HEK293 (cell line): ENCODE results near the gene RASGEF1B.
"Not testable (repeated sequence)": the region's sequence is repeated elsewhere in the genome, so short reads cannot be mapped to it uniquely, and the experiment has no call there.

Source experiments
- CTCF ChIA-PET: fragments of 350-600 bp; formaldehyde crosslinking; extraction: SDS; loops from one replicate; lab custom pipeline; 2021; ENCODE audit warnings: antibody characterized with exemption; lab: Yijun Ruan, JAX
- POLR2A ChIA-PET: fragments of 300-600 bp; formaldehyde crosslinking; extraction: SDS; loops from one replicate; lab custom pipeline; 2020; ENCODE audit warnings: antibody characterized with exemption, inconsistent platforms; lab: Yijun Ruan, JAX
- H3K27ac ChIP-seq: fragments of 200-500 bp; sonication (Bioruptor generic); 2 replicates; pipeline ENCODE4 v1.5.1; 2014; ENCODE audit warnings: low read depth, low read length, control low read depth, inconsistent platforms; ENCODE audit errors: extremely low read depth
- H3K36me3 ChIP-seq, 2 experiments: fragments of 200-500 bp in 1 of 2; sonication (Bioruptor generic) in 1 of 2; 1 replicate in 1 of 2; 2 replicates in 1 of 2; pipeline ENCODE4 v1.5.1; 2014 to 2017; ENCODE audit warnings: inconsistent platforms in 2 of 2, low read length in 2 of 2; ENCODE audit not compliant: control insufficient read depth in 2 of 2, insufficient read depth in 1 of 2
- H3K4me1 ChIP-seq: fragments of 200-500 bp; sonication (Bioruptor generic); 2 replicates; pipeline ENCODE4 v1.5.1; 2014; ENCODE audit warnings: mild to moderate bottlenecking, low read length, inconsistent platforms; ENCODE audit not compliant: control insufficient read depth, insufficient read depth
- H3K4me3 ChIP-seq: 2 replicates; pipeline ENCODE4 v1.5.1; 2011; ENCODE audit warnings: low read depth, mild to moderate bottlenecking, control low read depth, low read length, moderate library complexity
- H3K9me3 ChIP-seq: fragments of 200-500 bp; sonication (Bioruptor generic); 2 replicates; pipeline ENCODE4 v1.5.1; 2014; ENCODE audit warnings: low read depth, low read length, inconsistent platforms; ENCODE audit not compliant: control insufficient read depth, insufficient read depth
- CTCF ChIP-seq: fragments of 450-650 bp; formaldehyde crosslinking; IDR thresholded peaks from 2 replicates; pipeline ENCODE4 v1.5.1; 2016; ENCODE audit warnings: missing biosample characterization, missing genetic modification characterization
- GLI2 ChIP-seq: fragments of 450-650 bp; formaldehyde crosslinking; IDR thresholded peaks from 2 replicates; pipeline ENCODE4; 2017; ENCODE audit warnings: missing biosample characterization, missing genetic modification characterization, low read depth, borderline replicate concordance
- OVOL3 ChIP-seq: fragments of 450-650 bp; formaldehyde crosslinking; IDR thresholded peaks from 2 replicates; pipeline ENCODE4 v1.5.1; 2016; ENCODE audit warnings: missing biosample characterization, missing genetic modification characterization
- PRDM10 ChIP-seq: fragments of 450-650 bp; formaldehyde crosslinking; IDR thresholded peaks from 2 replicates; pipeline ENCODE4 v1.5.1; 2016; ENCODE audit warnings: missing biosample characterization, missing genetic modification characterization
- REST ChIP-seq: fragments of 450-650 bp; formaldehyde crosslinking; IDR thresholded peaks from 2 replicates; pipeline ENCODE4 v1.5.1; 2016; ENCODE audit warnings: missing biosample characterization, missing genetic modification characterization
- SP2 ChIP-seq: fragments of 450-650 bp; formaldehyde crosslinking; IDR thresholded peaks from 2 replicates; pipeline ENCODE4 v1.5.1; 2016; ENCODE audit warnings: missing biosample characterization, missing genetic modification characterization
- ZBTB11 ChIP-seq: fragments of 450-650 bp; formaldehyde crosslinking; conservative IDR thresholded peaks from 2 replicates; pipeline ENCODE4 v1.5.1; 2016; ENCODE audit warnings: low read depth, missing biosample characterization, missing genetic modification characterization
- ZNF202 ChIP-seq: fragments of 450-650 bp; formaldehyde crosslinking; IDR thresholded peaks from 2 replicates; pipeline ENCODE4 v1.5.1; 2016; ENCODE audit warnings: missing biosample characterization, missing genetic modification characterization, borderline replicate concordance
- ZNF335 ChIP-seq: fragments of 450-650 bp; formaldehyde crosslinking; conservative IDR thresholded peaks from 2 replicates; pipeline ENCODE4 v1.5.1; 2016; ENCODE audit warnings: missing biosample characterization, missing genetic modification characterization
- ZNF362 ChIP-seq: fragments of 450-650 bp; formaldehyde crosslinking; IDR thresholded peaks from 2 replicates; pipeline ENCODE4 v1.5.1; 2016; ENCODE audit warnings: missing biosample characterization, missing genetic modification characterization
- ZNF473 ChIP-seq: fragments of 450-650 bp; formaldehyde crosslinking; IDR thresholded peaks from 2 replicates; pipeline ENCODE4 v1.5.1; 2017; ENCODE audit warnings: missing biosample characterization, missing genetic modification characterization
- ZNF670 ChIP-seq: fragments of 450-650 bp; formaldehyde crosslinking; IDR thresholded peaks from 2 replicates; pipeline ENCODE4 v1.5.1; 2016; ENCODE audit warnings: missing biosample characterization, missing genetic modification characterization, low read depth
- ZNF692 ChIP-seq: fragments of 450-650 bp; formaldehyde crosslinking; IDR thresholded peaks from 2 replicates; pipeline ENCODE4 v1.5.1; 2016; ENCODE audit warnings: missing biosample characterization, missing genetic modification characterization
- ZSCAN16 ChIP-seq: fragments of 450-650 bp; formaldehyde crosslinking; IDR thresholded peaks from 2 replicates; pipeline ENCODE4 v1.5.1; 2016; ENCODE audit warnings: missing biosample characterization, missing genetic modification characterization

RASGEF1B gene

GRCh38 chr4:81407726-81408125, 64.0 kb downstream of the RASGEF1B start:
- Histone ChIP-seq H3K4me1 (no peaks in the 10 kb centered on the region), H3K36me3 (no peaks in the 10 kb centered on the region), H3K27ac (no peak overlapping the region), H3K9me3 (no peaks in the 10 kb centered on the region), H3K4me3 (no peak overlapping the region)
- TF ChIP-seq ZSCAN16 (tag by site-specific recombination), result no peak
- TF ChIP-seq OVOL3 (tag by site-specific recombination), result no peak
- TF ChIP-seq ZNF692 (tag by site-specific recombination), result no peak
- no peak for TF ChIP-seq ZNF473 (tag by site-specific recombination)
- TF ChIP-seq GLI2 (tag by site-specific recombination), result no peak
- no peak for TF ChIP-seq ZBTB11 (tag by site-specific recombination)
- no peak for TF ChIP-seq REST (tag by site-specific recombination)
- no peak for TF ChIP-seq ZNF670 (tag by site-specific recombination)
- POLR2A ChIA-PET, result no interaction called here
- CTCF ChIA-PET, result interaction anchor here (0.5 to 1.7 kb wide), 4 partner anchors 794 to 857 kb away, joined by 3 to 13 read pairs (median 5); no protein-coding TSS in a partner anchor

GRCh38 chr4:81406481-81406880, 65.2 kb downstream of the RASGEF1B start:
- TF ChIP-seq ZNF335, result 0 out of 2 replicates have a peak, but pooled peaks have one; percentile 2
- H3K4me3 ChIP-seq, H3K9me3 ChIP-seq, POLR2A ChIA-PET, H3K27ac ChIP-seq, H3K36me3 ChIP-seq, H3K4me1 ChIP-seq: not testable (repeated sequence)
- CTCF ChIA-PET, result interaction anchor here (0.6 to 1.7 kb wide), 18 partner anchors 9 to 962 kb away, joined by 3 to 13 read pairs (median 4); no protein-coding TSS in a partner anchor

- no peak overlapping the region for H3K27ac ChIP-seq
- TF ChIP-seq SP2, result no peak
- TF ChIP-seq ZNF335, result peak; percentile 36; the same call in 1 of the 2 replicates
- TF ChIP-seq ZNF362, result no peak
- no peak for TF ChIP-seq ZNF202
- TF ChIP-seq CTCF (tag by site-specific recombination), result peak; percentile 42; the same call in 1 of the 2 replicates
- TF ChIP-seq PRDM10 (tag by site-specific recombination), result peak; percentile 46; the same call in 1 of the 2 replicates
These were observed 65.8 kb downstream of the RASGEF1B start for GRCh38 chr4:81405900-81406401.

More at GRCh38 chr4:81405900-81406401, 65.8 kb downstream of the RASGEF1B start:
- H3K4me3 ChIP-seq, result no peak overlapping the region
- ChIA-PET POLR2A (no interaction called here), CTCF (interaction anchor here (0.6 to 1.7 kb wide), 12 partner anchors 9 to 962 kb away, joined by 3 to 13 read pairs (median 4); no protein-coding TSS in a partner anchor)
- no peaks in the 10 kb centered on the region for H3K9me3 ChIP-seq
- no peaks in the 10 kb centered on the region for H3K4me1 ChIP-seq
- no peaks in the 10 kb centered on the region for H3K36me3 ChIP-seq
